Bronchial epithelial cell (primary cell): Measurements from ENCODE around the gene CCNB3. TPM values are rescaled to one million over a fixed set of nuclear protein-coding genes. Genes with fewer than 3 reads are reported as not detected.
A peak's percentile ranks its signal among the peaks of the same experiment; 100 is the strongest.

Source experiments
- DNase-seq: peaks from one replicate; pipeline ENCODE4 v3.0.0-alpha.2; 2010; ENCODE audit warnings: low read depth
- FAIRE-seq: peaks from 2 replicates; lab custom pipeline; 2011; peaks lifted over from hg19 to GRCh38; lab: Jason Lieb, UNC
- H3K27me3 ChIP-seq: 2 replicates; pipeline ENCODE4 v1.5.1; 2011; ENCODE audit warnings: low read length; ENCODE audit not compliant: control insufficient read depth, insufficient read depth
- H3K36me3 ChIP-seq: 2 replicates; pipeline ENCODE4 v1.5.1; 2011; ENCODE audit warnings: low read length; ENCODE audit not compliant: control insufficient read depth, insufficient read depth
- H3K4me3 ChIP-seq: 2 replicates; pipeline ENCODE4 v1.5.1; 2011; ENCODE audit warnings: mild to moderate bottlenecking, low read depth, low read length, control low read depth
- total RNA-seq: library from RNA; depleted of rRNA; stranded (reverse); fragments of >200 nt; gene quantifications from 2 replicates; pipeline ENCODE4 v1.2.1, GENCODE V29; 2014
- TF ChIP-seq, protein P1 (sequence below): IDR thresholded peaks from 2 replicates; pipeline ENCODE4 v1.5.1; 2011; ENCODE audit warnings: mild to moderate bottlenecking, moderate library complexity, low read length, control low read depth, inconsistent platforms; ENCODE audit not compliant: insufficient read depth, severe bottlenecking

Gene CCNB3
- total RNA-seq: under 0.01 TPM in 2 replicates

GRCh38 chrX:50204364-50204899 is at the start of gene CCNB3:
CCNB3 (plus strand) TSS chrX:50204765; CDS start chrX:50285164, 80,399 bp downstream.
- DNase-seq (peak; percentile 48), FAIRE-seq (no peak)
- TF ChIP-seq, protein P1, sequence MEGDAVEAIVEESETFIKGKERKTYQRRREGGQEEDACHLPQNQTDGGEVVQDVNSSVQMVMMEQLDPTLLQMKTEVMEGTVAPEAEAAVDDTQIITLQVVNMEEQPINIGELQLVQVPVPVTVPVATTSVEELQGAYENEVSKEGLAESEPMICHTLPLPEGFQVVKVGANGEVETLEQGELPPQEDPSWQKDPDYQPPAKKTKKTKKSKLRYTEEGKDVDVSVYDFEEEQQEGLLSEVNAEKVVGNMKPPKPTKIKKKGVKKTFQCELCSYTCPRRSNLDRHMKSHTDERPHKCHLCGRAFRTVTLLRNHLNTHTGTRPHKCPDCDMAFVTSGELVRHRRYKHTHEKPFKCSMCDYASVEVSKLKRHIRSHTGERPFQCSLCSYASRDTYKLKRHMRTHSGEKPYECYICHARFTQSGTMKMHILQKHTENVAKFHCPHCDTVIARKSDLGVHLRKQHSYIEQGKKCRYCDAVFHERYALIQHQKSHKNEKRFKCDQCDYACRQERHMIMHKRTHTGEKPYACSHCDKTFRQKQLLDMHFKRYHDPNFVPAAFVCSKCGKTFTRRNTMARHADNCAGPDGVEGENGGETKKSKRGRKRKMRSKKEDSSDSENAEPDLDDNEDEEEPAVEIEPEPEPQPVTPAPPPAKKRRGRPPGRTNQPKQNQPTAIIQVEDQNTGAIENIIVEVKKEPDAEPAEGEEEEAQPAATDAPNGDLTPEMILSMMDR: peak; percentile 60
- Histone ChIP-seq H3K27me3 (no peaks in the 10 kb centered on the region), H3K4me3 (peak within 1 kb of the TSS; percentile 34), H3K36me3 (no peaks in the 10 kb centered on the region)

- FAIRE-seq: no peak
- TF ChIP-seq, protein P1: no peak
- H3K27me3 ChIP-seq: no peaks in the 10 kb centered on the region
- H3K36me3 ChIP-seq: no peaks in the 10 kb centered on the region
- peak; percentile 5 for DNase-seq
- no peak overlapping the region for H3K4me3 ChIP-seq
Measured at GRCh38 chrX:50157545-50158135, 46.9 kb upstream of the CCNB3 start.

- no peaks in the 10 kb centered on the region for H3K36me3 ChIP-seq
- TF ChIP-seq, protein P1: no peak
- H3K4me3 ChIP-seq: no peak overlapping the region
- FAIRE-seq (no peak), DNase-seq (no peak)
- H3K27me3 ChIP-seq: no peaks in the 10 kb centered on the region
Measured at GRCh38 chrX:50158593-50158992, 46.0 kb upstream of the CCNB3 start.

- Histone ChIP-seq H3K36me3 (no peaks in the 10 kb centered on the region), H3K4me3 (no peak overlapping the region), H3K27me3 (no peaks in the 10 kb centered on the region)
- DNase-seq (peak; percentile 1), FAIRE-seq (no peak)
- TF ChIP-seq, protein P1: no peak
Measured at GRCh38 chrX:50161127-50161526, 43.4 kb upstream of the CCNB3 start.

DNA sequence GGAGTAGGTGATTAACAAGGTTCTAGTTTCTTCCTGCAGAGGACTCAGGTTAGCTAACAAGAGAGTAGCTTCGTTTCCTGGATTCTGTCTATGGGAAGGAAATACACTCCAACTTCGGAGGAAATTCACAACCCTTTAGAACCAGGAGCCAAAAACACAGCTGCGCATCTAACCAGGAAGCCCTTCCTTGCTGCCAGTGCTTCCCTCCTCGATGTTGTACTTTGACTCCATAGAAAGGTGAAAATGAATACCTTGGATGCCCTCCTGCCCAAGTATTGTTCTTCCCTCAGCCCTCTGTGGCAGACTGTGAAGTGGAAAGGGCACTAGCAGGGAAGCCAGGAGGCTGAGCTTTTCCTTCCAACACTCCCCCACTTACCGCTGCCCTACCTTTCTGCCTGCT is 38.8 kb upstream of the CCNB3 start:
- FAIRE-seq (no peak), DNase-seq (no peak)
- TF ChIP-seq, protein P1: no peak
- no peaks in the 10 kb centered on the region for H3K36me3 ChIP-seq
- H3K27me3 ChIP-seq: no peaks in the 10 kb centered on the region
- no peak overlapping the region for H3K4me3 ChIP-seq
